Right lobe of liver (tissue), 6 donors: ENCODE data around the gene OLFM2. TPM values are rescaled to one million over a fixed set of nuclear protein-coding genes. Genes with fewer than 3 reads are reported as not detected.

ENCODE experiments used
- ATAC-seq, 4 donors: fragments of 200-7000 bp; cut with Tn5 transposase; one replicate each; pipeline ENCODE4 v1.9.1; 2020; ENCODE audit warnings: mild to moderate bottlenecking in 4 of 4, moderate library complexity in 4 of 4
- DNase-seq, 3 donors: peaks; one replicate each; pipeline ENCODE4 v3.0.0-alpha.2; 2020
- H3K27ac ChIP-seq, 3 donors: fragments of 200-600 bp; one replicate each; pipeline ENCODE4 v1.8.0; 2022
- H3K27me3 ChIP-seq, 2 donors: fragments of 200-600 bp; one replicate each; pipeline ENCODE4 v1.8.0; 2022
- H3K36me3 ChIP-seq, 4 donors: fragments of 200-600 bp; sonication (generic) in 1 of 4; one replicate each; pipeline versions ENCODE4 v1.5.1 to v1.8.0; 2017 to 2022; ENCODE audit warnings: control low read depth in 1 of 4
- H3K4me1 ChIP-seq, 4 donors: fragments of 200-600 bp; sonication (generic) in 1 of 4; one replicate each; pipeline versions ENCODE4 v1.5.1 to v1.8.0; 2017 to 2022; ENCODE audit warnings: control low read depth in 1 of 4
- H3K4me3 ChIP-seq, 3 donors: fragments of 200-600 bp; one replicate each; pipeline ENCODE4 v1.8.0; 2022
- H3K9me3 ChIP-seq, 4 donors: fragments of 200-600 bp; sonication (generic) in 1 of 4; one replicate each; pipeline versions ENCODE4 v1.5.1 to v1.8.0; 2017 to 2022; ENCODE audit warnings: control low read depth in 1 of 4
- POLR2A ChIP-seq: fragments of 450-650 bp; IDR thresholded peaks from one replicate; pipeline ENCODE4 v1.6.1; 2017; ENCODE audit warnings: antibody characterized with exemption, mild to moderate bottlenecking
- WGBS: methylation state at CpG from one replicate; pipeline ENCODE4 v1.1.6; 2018; ENCODE audit warnings: low coverage, low lambda C conversion rate; ENCODE audit not compliant: insufficient coverage; ENCODE audit errors: missing lambda C conversion rate; 5-methylcytosine and 5-hydroxymethylcytosine counted together
- intact Hi-C, 2 donors: fragments of 100-400 bp; cut with DNase I; formaldehyde crosslinking; loops; one replicate each; pipeline versions ENCODE4 v1.11.2 to v1.14.1; 2022
- total RNA-seq, 6 experiments: library from RNA; depleted of rRNA in 2 of 6; stranded (reverse); fragments of >200 nt in 2 of 6; fragmentation: NEBNext Ultra II Directional in 3 of 6; extraction: Animal tissue kit (Norgen Biotek cat#: 25700) in 3 of 6; gene quantifications; one replicate each; pipeline versions ENCODE4 v1.1.0 to v1.2.4, GENCODE V29; 2016 to 2023
- TF ChIP-seq, protein P1 (sequence below), 4 donors: fragments of 200-600 bp in 3 of 4; fragments of 450-650 bp in 1 of 4; IDR thresholded peaks; one replicate each; pipeline versions ENCODE4 v1.5.1 to v1.8.0; 2016 to 2022; ENCODE audit warnings: antibody characterized with exemption in 4 of 4, mild to moderate bottlenecking in 2 of 4
- donor health status: DM: no; HTN: yes; CAD: no.
- donor health status: DM: no; HTN: no; CAD: no.
- donor health status: DM: no; HTN: no; CAD: no.
- donor health status: DM: no; HTN: yes; CAD: no.
- donor health status: DM: no; HTN: yes; CAD: no.

Gene OLFM2
- total RNA-seq, 6 experiments from 2014 or later = 3.8 to 72.5 (median 31.8) TPM

DNA sequence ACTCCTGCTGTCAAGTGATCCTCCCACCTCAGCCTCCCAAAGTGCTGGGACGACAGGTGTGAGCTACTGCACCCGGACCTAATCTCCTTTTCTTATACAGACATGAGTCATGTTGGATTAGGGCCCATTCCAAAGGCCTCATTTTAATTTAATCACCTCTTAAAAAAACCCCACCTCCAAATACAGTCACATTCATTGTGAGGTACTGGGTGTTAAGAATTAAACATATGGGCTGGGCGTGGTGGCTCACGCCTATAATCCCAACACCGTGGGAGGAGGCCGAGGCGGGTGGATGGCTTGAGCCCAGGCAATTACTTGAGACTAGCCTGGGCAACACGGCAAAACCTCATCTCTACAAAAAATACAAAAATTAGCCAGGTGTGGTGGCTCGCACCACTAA is 54.6 kb downstream of the OLFM2 start:
- DNase-seq (no peak), ATAC-seq (no peak)
- H3K27ac ChIP-seq = no peak overlapping the region
- TF ChIP-seq, protein P1, sequence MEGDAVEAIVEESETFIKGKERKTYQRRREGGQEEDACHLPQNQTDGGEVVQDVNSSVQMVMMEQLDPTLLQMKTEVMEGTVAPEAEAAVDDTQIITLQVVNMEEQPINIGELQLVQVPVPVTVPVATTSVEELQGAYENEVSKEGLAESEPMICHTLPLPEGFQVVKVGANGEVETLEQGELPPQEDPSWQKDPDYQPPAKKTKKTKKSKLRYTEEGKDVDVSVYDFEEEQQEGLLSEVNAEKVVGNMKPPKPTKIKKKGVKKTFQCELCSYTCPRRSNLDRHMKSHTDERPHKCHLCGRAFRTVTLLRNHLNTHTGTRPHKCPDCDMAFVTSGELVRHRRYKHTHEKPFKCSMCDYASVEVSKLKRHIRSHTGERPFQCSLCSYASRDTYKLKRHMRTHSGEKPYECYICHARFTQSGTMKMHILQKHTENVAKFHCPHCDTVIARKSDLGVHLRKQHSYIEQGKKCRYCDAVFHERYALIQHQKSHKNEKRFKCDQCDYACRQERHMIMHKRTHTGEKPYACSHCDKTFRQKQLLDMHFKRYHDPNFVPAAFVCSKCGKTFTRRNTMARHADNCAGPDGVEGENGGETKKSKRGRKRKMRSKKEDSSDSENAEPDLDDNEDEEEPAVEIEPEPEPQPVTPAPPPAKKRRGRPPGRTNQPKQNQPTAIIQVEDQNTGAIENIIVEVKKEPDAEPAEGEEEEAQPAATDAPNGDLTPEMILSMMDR (IDR thresholded peaks at IDR 0.05) = no peak
- TF ChIP-seq POLR2A = no peak
- no peaks in the 10 kb centered on the region for H3K36me3 ChIP-seq
- no peak overlapping the region for H3K4me3 ChIP-seq
- intact Hi-C loops = no loop called here
- no peaks in the 10 kb centered on the region for H3K4me1 ChIP-seq
- 88% methylated on average over 9 of the region's 9 CpGs for WGBS
- no peaks in the 10 kb centered on the region for H3K9me3 ChIP-seq
- H3K27me3 ChIP-seq = no peaks in the 10 kb centered on the region

DNA sequence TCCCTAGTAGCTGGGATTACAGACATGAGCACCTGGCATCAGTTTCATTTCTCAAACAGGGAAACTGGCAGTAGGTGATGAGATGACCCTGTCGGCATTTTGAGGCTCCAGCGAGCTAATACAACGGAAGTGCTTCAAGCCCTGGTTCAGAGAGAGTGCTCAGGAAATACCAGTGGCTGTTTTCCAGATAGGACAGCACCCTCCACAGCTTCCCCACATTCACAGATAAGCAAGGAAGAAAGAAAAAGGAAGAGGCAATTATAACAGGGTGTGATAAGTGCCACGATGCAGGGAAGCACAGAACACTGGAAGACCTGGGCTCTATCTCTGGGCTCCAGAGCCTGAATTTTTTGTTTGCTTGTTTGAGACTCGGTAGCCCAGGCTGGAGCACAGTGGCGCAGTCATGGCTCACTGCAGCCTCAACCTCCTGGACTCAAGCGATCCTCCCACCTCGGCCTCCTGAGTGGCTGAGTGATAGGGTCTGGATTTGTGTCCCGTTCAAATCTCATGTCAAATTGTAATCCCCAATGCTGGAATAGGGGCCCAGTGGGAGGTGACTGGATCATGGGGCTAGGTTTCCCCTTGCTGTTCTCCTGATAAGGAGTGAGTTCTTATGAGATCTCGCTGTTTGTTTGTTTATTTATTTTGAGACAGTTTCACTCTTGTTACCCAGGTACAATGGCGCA is 57.7 kb downstream of the OLFM2 start:
- Histone ChIP-seq H3K36me3 (no peaks in the 10 kb centered on the region), H3K4me3 (no peak overlapping the region), H3K9me3 (no peaks in the 10 kb centered on the region), H3K27me3 (no peaks in the 10 kb centered on the region), H3K27ac (no peak overlapping the region), H3K4me1 (no peaks in the 10 kb centered on the region)
- no peak for TF ChIP-seq POLR2A
- TF ChIP-seq, protein P1 (IDR thresholded peaks at IDR 0.05) = no peak
- ATAC-seq (no peak), DNase-seq (no peak)
- 73% methylated on average over 7 of the region's 11 CpGs for WGBS
- intact Hi-C loops = no loop called here

DNA sequence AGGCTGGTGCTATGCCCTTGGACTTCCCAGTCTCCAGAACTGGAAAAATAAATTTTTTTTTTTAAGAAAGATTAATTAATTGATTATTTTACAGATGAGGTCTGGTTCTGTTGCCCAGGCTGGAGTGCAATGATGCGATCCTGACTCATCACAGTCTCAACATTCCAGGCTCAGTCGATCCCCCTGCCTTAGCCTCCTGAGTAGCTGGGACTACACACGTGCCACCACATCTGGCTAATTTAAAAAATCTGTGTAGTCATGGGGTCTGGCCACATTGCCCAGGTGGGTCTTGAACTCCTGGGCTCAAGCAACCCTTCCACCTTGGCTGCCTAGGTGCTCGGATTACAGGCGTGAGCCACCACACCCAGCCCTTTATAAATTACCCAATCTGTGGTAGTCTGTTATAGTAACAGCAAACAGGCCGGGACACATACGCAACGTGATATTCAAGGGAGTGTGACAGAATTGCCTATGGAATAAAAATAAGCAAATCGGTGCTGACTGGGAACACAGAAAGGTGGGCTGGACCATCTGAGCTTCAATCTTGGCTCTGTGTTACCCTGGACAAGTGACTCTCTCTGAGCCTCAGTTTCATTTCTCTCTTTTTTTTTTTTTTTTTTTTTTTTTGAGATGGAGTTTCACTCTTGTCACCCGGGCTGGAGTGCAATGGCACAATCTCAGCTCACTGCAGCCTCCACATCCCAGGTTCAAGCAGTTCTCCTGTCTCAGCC is 58.4 kb downstream of the OLFM2 start:
- intact Hi-C loops = no loop called here
- no peaks in the 10 kb centered on the region for H3K27me3 ChIP-seq
- H3K4me1 ChIP-seq = no peaks in the 10 kb centered on the region
- DNase-seq (no peak), ATAC-seq (no peak)
- no peak overlapping the region for H3K27ac ChIP-seq
- no peaks in the 10 kb centered on the region for H3K36me3 ChIP-seq
- 90% methylated on average over 9 of the region's 10 CpGs for WGBS
- no peak overlapping the region for H3K4me3 ChIP-seq
- no peak for TF ChIP-seq POLR2A
- TF ChIP-seq, protein P1 (IDR thresholded peaks at IDR 0.05) = no peak
- H3K9me3 ChIP-seq = no peaks in the 10 kb centered on the region

DNA sequence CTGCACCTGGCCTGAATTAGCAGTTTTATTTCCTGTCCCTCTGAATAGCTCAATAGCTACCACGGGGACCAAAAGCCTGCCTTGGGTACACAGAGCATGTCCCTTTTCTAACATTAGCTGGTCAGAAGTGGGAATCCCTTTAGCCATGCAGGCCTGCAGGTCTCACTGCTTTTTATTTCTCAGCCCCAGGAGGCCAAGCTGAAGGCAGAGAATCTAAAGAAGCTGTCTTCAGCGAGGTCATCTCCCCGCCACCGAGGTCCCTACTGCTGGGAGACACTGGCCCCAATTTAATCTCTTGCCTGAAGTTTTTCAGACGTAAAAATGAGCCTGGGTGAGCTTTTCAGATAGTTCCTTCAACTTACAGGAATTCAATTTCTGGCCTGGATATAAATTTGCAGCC is 60.5 kb downstream of the OLFM2 start:
- ATAC-seq (no peak), DNase-seq (no peak)
- no peaks in the 10 kb centered on the region for H3K27me3 ChIP-seq
- H3K4me3 ChIP-seq = no peak overlapping the region
- H3K27ac ChIP-seq = no peak overlapping the region
- H3K4me1 ChIP-seq = no peaks in the 10 kb centered on the region
- 78% methylated on average over 3 of the region's 5 CpGs for WGBS
- no peak for TF ChIP-seq POLR2A
- TF ChIP-seq, protein P1 (IDR thresholded peaks at IDR 0.05) = no peak
- no peaks in the 10 kb centered on the region for H3K36me3 ChIP-seq
- intact Hi-C loops = no loop called here
- no peaks in the 10 kb centered on the region for H3K9me3 ChIP-seq
